Activated CD8-positive, alpha-beta T cell treated with anti-CD3 and anti-CD28 coated beads for 36 hours (primary cell): ENCODE data around the gene ORC2. TPM values are rescaled to one million over a fixed set of nuclear protein-coding genes. Genes with fewer than 3 reads are reported as not detected.

Experiments used
- ATAC-seq: fragments of 200-7000 bp; cut with Tn5 transposase; one replicate; pipeline ENCODE4 v1.10.0; 2021; ENCODE audit warnings: mild to moderate bottlenecking, moderate library complexity
- CTCF ChIA-PET: fragments of 350-600 bp; sonication (Branson Sonifier 250); formaldehyde crosslinking; loops from one replicate; lab custom pipeline; 2021; ENCODE audit warnings: antibody characterized with exemption; lab: Charles Lee
- POLR2A ChIA-PET: fragments of 350-600 bp; sonication (Branson Sonifier 250); formaldehyde crosslinking; loops from one replicate; lab custom pipeline; 2021; ENCODE audit warnings: antibody characterized with exemption; lab: Charles Lee
- DNase-seq: peaks from one replicate; pipeline ENCODE4 v3.0.0-alpha.2; 2020
- H3K27ac Mint-ChIP-seq: one replicate; pipeline ENCODE4 v1.8.0; 2021; ENCODE audit warnings: mild to moderate bottlenecking, mixed read lengths
- H3K27me3 Mint-ChIP-seq: one replicate; pipeline ENCODE4 v1.8.0; 2021; ENCODE audit warnings: mixed read lengths
- H3K36me3 Mint-ChIP-seq: one replicate; pipeline ENCODE4 v1.8.0; 2021; ENCODE audit warnings: low read depth, mixed read lengths
- H3K4me1 Mint-ChIP-seq: one replicate; pipeline ENCODE4 v1.8.0; 2021; ENCODE audit warnings: low read depth, mixed read lengths
- H3K4me3 Mint-ChIP-seq: one replicate; pipeline ENCODE4 v1.8.0; 2021; ENCODE audit warnings: mild to moderate bottlenecking, moderate library complexity, mixed read lengths
- H3K9me3 Mint-ChIP-seq: one replicate; pipeline ENCODE4 v1.8.0; 2021; ENCODE audit warnings: mixed read lengths
- intact Hi-C: fragments of 100-400 bp; cut with micrococcal nuclease; formaldehyde crosslinking; loops from one replicate; pipeline ENCODE4 v1.10.0; 2022
- total RNA-seq, 2 experiments: library from RNA; stranded (reverse); gene quantifications; one replicate each; pipeline ENCODE4 v1.2.3, GENCODE V29; 2021
- TF ChIP-seq, protein P1 (sequence below): fragments of 200-600 bp; IDR thresholded peaks from one replicate; pipeline ENCODE4 v1.8.0; 2022; ENCODE audit warnings: antibody characterized with exemption, mild to moderate bottlenecking

Gene ORC2
- 10 to 100 TPM; 51.3 to 59.2 TPM for total RNA-seq

DNA sequence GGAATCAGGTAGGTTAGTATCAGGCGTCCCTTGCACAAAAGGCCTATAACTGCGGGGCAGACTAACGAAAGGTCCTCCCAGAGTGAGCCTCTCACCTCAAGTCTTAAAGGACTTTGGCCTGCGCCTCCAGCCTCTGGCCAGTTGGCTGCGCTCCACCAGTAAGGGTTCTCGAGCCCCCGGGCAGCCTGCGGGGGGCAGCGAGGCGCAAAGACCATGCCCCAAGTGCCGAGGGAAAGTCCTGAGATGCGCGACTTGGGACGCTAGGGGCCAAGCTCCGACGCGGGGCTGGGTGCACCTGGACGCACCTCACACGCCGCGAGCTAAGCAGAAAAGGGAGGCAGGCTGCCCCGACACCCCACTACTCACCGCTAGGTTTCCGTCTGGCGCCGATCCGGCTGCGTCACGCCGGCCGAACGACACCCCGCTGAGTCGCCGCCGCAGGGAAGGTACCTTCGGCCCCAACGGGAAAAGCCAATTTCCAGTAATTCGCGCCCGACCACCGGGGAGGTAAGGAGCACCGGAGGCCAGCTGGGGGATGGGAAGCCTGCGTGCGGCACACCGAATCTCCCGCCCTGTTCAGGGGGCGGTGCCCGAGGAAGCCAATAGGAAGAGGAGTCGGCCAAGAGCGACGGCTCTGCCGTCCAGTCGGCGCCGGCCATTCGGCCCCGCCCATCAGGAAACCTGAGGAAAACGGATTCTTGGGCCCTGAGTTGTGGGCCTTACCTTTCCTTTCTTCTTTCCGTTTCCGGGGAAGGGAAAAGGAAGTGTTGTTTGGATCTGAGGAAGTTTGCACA lies at the start of gene ORC2:
Gene ORC2 (minus strand): TSS at position 537 of the 794 bp plus-strand sequence. CDS start 5,537 bp downstream, outside the sequence.
- Mint-ChIP-seq H3K9me3 (no peaks in the 10 kb centered on the region), H3K36me3 (peaks cover 24% of the 10 kb centered on the region), H3K27me3 (no peaks in the 10 kb centered on the region), H3K4me3 (peak within 1 kb of the TSS; percentile 92), H3K4me1 (peaks cover 55% of the 10 kb centered on the region), H3K27ac (peak within 1 kb of the TSS; percentile 96)
- ATAC-seq (peak; percentile 97), DNase-seq (peak; percentile 94)
- ChIA-PET CTCF (interaction anchor here (0.9 to 6.1 kb wide), 30 partner anchors 8 to 270 kb away, joined by 3 to 64 read pairs (median 5); partner anchors contain the start of genes CASP10, HYCC2 and NDUFB3), POLR2A (interaction anchor here (0.5 to 2.3 kb wide), 22 partner anchors 10 to 477 kb away, joined by 3 to 13 read pairs (median 4); partner anchors contain the start of genes CASP10, CLK1, NIF3L1 and PPIL3)
- intact Hi-C loops: loop anchor here (5.0 kb wide), 1 partner anchor 104 kb away; no protein-coding TSS in a partner anchor
- TF ChIP-seq, protein P1, sequence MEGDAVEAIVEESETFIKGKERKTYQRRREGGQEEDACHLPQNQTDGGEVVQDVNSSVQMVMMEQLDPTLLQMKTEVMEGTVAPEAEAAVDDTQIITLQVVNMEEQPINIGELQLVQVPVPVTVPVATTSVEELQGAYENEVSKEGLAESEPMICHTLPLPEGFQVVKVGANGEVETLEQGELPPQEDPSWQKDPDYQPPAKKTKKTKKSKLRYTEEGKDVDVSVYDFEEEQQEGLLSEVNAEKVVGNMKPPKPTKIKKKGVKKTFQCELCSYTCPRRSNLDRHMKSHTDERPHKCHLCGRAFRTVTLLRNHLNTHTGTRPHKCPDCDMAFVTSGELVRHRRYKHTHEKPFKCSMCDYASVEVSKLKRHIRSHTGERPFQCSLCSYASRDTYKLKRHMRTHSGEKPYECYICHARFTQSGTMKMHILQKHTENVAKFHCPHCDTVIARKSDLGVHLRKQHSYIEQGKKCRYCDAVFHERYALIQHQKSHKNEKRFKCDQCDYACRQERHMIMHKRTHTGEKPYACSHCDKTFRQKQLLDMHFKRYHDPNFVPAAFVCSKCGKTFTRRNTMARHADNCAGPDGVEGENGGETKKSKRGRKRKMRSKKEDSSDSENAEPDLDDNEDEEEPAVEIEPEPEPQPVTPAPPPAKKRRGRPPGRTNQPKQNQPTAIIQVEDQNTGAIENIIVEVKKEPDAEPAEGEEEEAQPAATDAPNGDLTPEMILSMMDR: peak; percentile 87

DNA sequence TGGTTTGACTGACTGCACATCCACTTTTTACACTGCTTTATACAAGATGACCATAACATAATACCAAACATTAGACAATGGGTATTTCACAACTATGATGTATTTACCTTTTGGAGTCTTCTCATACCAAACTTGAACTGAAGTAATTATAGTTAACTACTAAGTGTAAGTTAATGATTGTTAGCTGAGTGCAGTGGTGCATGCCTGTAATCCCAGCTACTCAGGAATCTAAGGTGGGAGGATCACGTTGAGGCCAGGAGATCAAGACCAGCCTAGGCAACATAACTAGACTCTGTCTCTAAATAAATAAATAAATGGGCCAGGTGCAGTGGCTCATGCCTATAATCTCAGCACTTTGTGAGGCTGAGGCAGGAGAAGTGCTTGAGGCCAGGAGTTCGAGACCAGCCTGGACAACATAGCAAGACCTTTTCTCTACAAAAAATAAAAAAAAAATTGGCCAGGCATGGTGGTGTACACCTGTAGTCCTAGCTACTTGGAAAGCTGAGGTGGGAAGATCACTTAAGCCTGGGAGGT lies 44.9 kb upstream of the ORC2 start:
- no peaks in the 10 kb centered on the region for H3K27me3 Mint-ChIP-seq
- CTCF ChIA-PET: interaction anchor here (0.7 kb wide), 1 partner anchor 29 kb away, joined by 3 read pairs; no protein-coding TSS in a partner anchor
- peaks cover 8% of the 10 kb centered on the region for H3K36me3 Mint-ChIP-seq

DNA sequence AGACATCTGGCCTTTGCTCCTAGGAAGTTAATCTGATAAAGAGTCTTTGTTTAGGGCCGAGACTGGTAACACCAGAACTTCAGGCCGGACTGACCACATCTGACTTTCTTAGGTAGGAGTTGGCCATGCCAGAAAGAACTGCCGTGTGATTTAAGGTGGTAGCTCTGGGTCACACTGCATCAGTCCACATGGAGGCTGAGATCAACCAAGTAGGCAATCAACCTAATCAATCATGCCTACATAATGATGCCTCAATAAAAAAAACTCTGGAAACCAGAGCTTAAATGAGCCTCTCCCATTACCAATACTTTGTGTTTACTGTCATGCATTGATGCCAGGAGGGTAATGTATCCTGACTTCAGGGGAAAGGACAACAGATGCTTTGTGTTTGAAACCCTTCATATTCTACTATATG lies 44.1 kb upstream of the ORC2 start:
- Mint-ChIP-seq H3K27me3 (no peaks in the 10 kb centered on the region), H3K27ac (no peak overlapping the region), H3K9me3 (no peaks in the 10 kb centered on the region), H3K4me1 (no peaks in the 10 kb centered on the region), H3K4me3 (no peak overlapping the region), H3K36me3 (peaks cover 8% of the 10 kb centered on the region)
- ATAC-seq (no peak), DNase-seq (no peak)
- intact Hi-C loops: no loop called here
- ChIA-PET CTCF (no interaction called here), POLR2A (no interaction called here)
- TF ChIP-seq, protein P1: no peak

More for the DNA sequence above, 44.9 kb upstream of the ORC2 start:
- TF ChIP-seq, protein P1: no peak
- Mint-ChIP-seq H3K9me3 (no peaks in the 10 kb centered on the region), H3K4me1 (no peaks in the 10 kb centered on the region), H3K4me3 (no peak overlapping the region), H3K27ac (no peak overlapping the region)
- no peak for DNase-seq
- ATAC-seq: no peak
- intact Hi-C loops: no loop called here
- POLR2A ChIA-PET: no interaction called here

DNA sequence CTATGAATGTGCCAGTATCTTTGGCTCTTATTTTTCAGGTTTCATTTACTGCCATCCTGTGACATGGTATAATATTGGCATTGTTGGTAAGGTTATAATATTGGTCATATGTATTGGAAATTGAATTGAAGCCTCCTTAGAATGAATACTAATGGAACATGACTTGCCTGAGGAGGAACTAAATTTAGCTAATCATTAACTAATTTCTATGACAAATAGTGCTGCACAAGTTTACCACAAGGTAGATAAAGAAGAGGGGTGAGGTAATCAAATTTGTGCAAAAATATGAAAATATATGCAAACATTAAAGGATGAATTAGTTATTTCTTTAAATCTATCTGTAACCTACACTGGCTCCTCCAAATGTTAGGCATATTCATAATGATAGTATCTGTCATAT lies 43.2 kb upstream of the ORC2 start:
- ChIA-PET CTCF (interaction anchor here (0.9 kb wide), 1 partner anchor 32 kb away, joined by 4 read pairs; no protein-coding TSS in a partner anchor), POLR2A (no interaction called here)
- peaks cover 8% of the 10 kb centered on the region for H3K36me3 Mint-ChIP-seq
- no peak for ATAC-seq
- no peak overlapping the region for H3K27ac Mint-ChIP-seq
- TF ChIP-seq, protein P1: no peak
- no peak for DNase-seq
- H3K9me3 Mint-ChIP-seq: no peaks in the 10 kb centered on the region
- H3K4me1 Mint-ChIP-seq: no peaks in the 10 kb centered on the region
- no peak overlapping the region for H3K4me3 Mint-ChIP-seq
- intact Hi-C loops: no loop called here
- no peaks in the 10 kb centered on the region for H3K27me3 Mint-ChIP-seq
